Tibial nerve (tissue), 4 donors: ENCODE measurements around the gene TTC21A. TPM values are rescaled to one million over a fixed set of nuclear protein-coding genes. Genes with fewer than 3 reads are reported as not detected.

Experiments
- DNase-seq, 2 donors: peaks; one replicate each; pipeline ENCODE4 v3.0.0-alpha.2; 2019; ENCODE audit warnings: low spot score in 2 of 2
- H3K27ac ChIP-seq, 4 donors: fragments of 200-600 bp; sonication (generic) in 3 of 4; one replicate each; pipeline ENCODE4 v1.5.1; 2017 to 2019; ENCODE audit warnings: mild to moderate bottlenecking in 1 of 4
- H3K27me3 ChIP-seq, 2 donors: fragments of 200-600 bp; sonication (generic) in 1 of 2; one replicate each; pipeline versions ENCODE4 v1.5.1 to v1.6.0; 2017 to 2019
- H3K36me3 ChIP-seq, 3 donors: fragments of 200-600 bp; sonication (generic); one replicate each; pipeline ENCODE4 v1.5.1; 2018 to 2019
- H3K4me1 ChIP-seq, 4 donors: fragments of 200-600 bp; sonication (generic) in 3 of 4; one replicate each; pipeline ENCODE4 v1.5.1; 2017 to 2019
- H3K4me3 ChIP-seq, 4 donors: fragments of 200-600 bp; sonication (generic) in 3 of 4; one replicate each; pipeline ENCODE4 v1.5.1; 2017 to 2019; ENCODE audit warnings: mild to moderate bottlenecking in 1 of 4, moderate library complexity in 1 of 4
- H3K9me3 ChIP-seq, 4 donors: fragments of 200-600 bp; sonication (generic) in 3 of 4; one replicate each; pipeline ENCODE4 v1.5.1; 2017 to 2019
- CTCF ChIP-seq, 5 experiments: fragments of 200-600 bp in 3 of 5; fragments of 450-650 bp in 2 of 5; sonication (generic) in 3 of 5; IDR thresholded peaks; one replicate each; pipeline ENCODE4 v1.5.1; 2016 to 2019; ENCODE audit warnings: antibody characterized with exemption in 5 of 5, mild to moderate bottlenecking in 3 of 5, moderate library complexity in 2 of 5
- EP300 ChIP-seq, 2 donors: sonication (generic); formaldehyde crosslinking; IDR thresholded peaks; one replicate each; pipeline ENCODE4 v1.6.1; 2017; ENCODE audit warnings: antibody characterized with exemption in 2 of 2, mild to moderate bottlenecking in 1 of 2
- POLR2A ChIP-seq, 2 donors: fragments of 450-650 bp; IDR thresholded peaks; one replicate each; pipeline ENCODE4 v1.6.1; 2017; ENCODE audit warnings: antibody characterized with exemption in 2 of 2, mild to moderate bottlenecking in 2 of 2, moderate library complexity in 2 of 2
- WGBS, 2 donors: methylation state at CpG; one replicate each; pipeline ENCODE4 v1.1.5; 2018; 5-methylcytosine and 5-hydroxymethylcytosine counted together
- total RNA-seq, 4 donors: library from RNA; depleted of rRNA; stranded (reverse); fragments of >200 nt; gene quantifications; one replicate each; pipeline ENCODE4 v1.1.0, GENCODE V29; 2016

TTC21A gene
- total RNA-seq, 4 donors from 2014 or later: 11.5 to 21.6 (median 12.8) TPM

- 77 to 79% methylated on average over 1 of the region's 1 CpG for WGBS, 2 donors
- no peak overlapping the region for H3K4me3 ChIP-seq
- H3K27ac ChIP-seq: no peak overlapping the region
- DNase-seq: no peak
- no peak for TF ChIP-seq CTCF (IDR thresholded peaks at IDR 0.05)
- no peak for TF ChIP-seq POLR2A (IDR thresholded peaks at IDR 0.05)
- no peak for TF ChIP-seq EP300 (IDR thresholded peaks at IDR 0.05)
- peaks cover 0 to 49% (median 5%) of the 10 kb centered on the region in 3 donors for H3K36me3 ChIP-seq
- no peaks in the 10 kb centered on the region for H3K27me3 ChIP-seq
- H3K9me3 ChIP-seq: no peaks in the 10 kb centered on the region
- H3K4me1 ChIP-seq: peaks cover 0 to 6% (median 0%) of the 10 kb centered on the region in 4 donors
Measured at GRCh38 chr3:39064646-39065045, 42.8 kb upstream of the TTC21A start.

- peaks cover 0 to 6% (median 0%) of the 10 kb centered on the region in 4 donors for H3K4me1 ChIP-seq
- H3K27me3 ChIP-seq: no peaks in the 10 kb centered on the region
- no peak for DNase-seq
- WGBS, 2 donors: 17 to 24% methylated on average over 1 of the region's 1 CpG
- no peak for TF ChIP-seq POLR2A (IDR thresholded peaks at IDR 0.05)
- TF ChIP-seq CTCF (IDR thresholded peaks at IDR 0.05): peak in 2 of 5 experiments; percentile 8 to 15
- peaks cover 0 to 54% (median 5%) of the 10 kb centered on the region in 3 donors for H3K36me3 ChIP-seq
- H3K9me3 ChIP-seq: no peaks in the 10 kb centered on the region
- H3K27ac ChIP-seq: no peak overlapping the region
- no peak overlapping the region for H3K4me3 ChIP-seq
Measured at GRCh38 chr3:39065197-39065596, 42.3 kb upstream of the TTC21A start.

GRCh38 chr3:39067286-39067685 lies 40.2 kb upstream of the TTC21A start:
- H3K36me3 ChIP-seq: peaks cover 0 to 75% (median 5%) of the 10 kb centered on the region in 3 donors
- H3K27ac ChIP-seq: no peak overlapping the region
- no peak overlapping the region for H3K4me3 ChIP-seq
- TF ChIP-seq EP300 (IDR thresholded peaks at IDR 0.05) (no peak), CTCF (IDR thresholded peaks at IDR 0.05) (no peak), POLR2A (IDR thresholded peaks at IDR 0.05) (no peak)
- H3K9me3 ChIP-seq: no peaks in the 10 kb centered on the region
- H3K27me3 ChIP-seq: no peaks in the 10 kb centered on the region
- peaks cover 0 to 6% (median 0%) of the 10 kb centered on the region in 4 donors for H3K4me1 ChIP-seq
- DNase-seq: no peak
- 49 to 54% methylated on average over 1 of the region's 1 CpG for WGBS, 2 donors

GRCh38 chr3:39068556-39068955 lies 38.9 kb upstream of the TTC21A start:
- Histone ChIP-seq H3K9me3 (no peaks in the 10 kb centered on the region), H3K27me3 (no peaks in the 10 kb centered on the region), H3K4me1 (peaks cover 0 to 6% (median 0%) of the 10 kb centered on the region in 4 donors), H3K36me3 (peaks cover 0 to 87% (median 5%) of the 10 kb centered on the region in 3 donors), H3K27ac (no peak overlapping the region), H3K4me3 (no peak overlapping the region)
- WGBS, 2 donors: 59 to 60% methylated on average over 3 of the region's 3 CpGs
- DNase-seq: no peak
- TF ChIP-seq POLR2A (IDR thresholded peaks at IDR 0.05) (no peak), CTCF (IDR thresholded peaks at IDR 0.05) (no peak), EP300 (IDR thresholded peaks at IDR 0.05) (no peak)

- Histone ChIP-seq H3K4me3 (no peak overlapping the region), H3K36me3 (peaks cover 2 to 96% (median 15%) of the 10 kb centered on the region in 3 donors), H3K27ac (no peak overlapping the region), H3K4me1 (no peaks in the 10 kb centered on the region), H3K9me3 (no peaks in the 10 kb centered on the region), H3K27me3 (no peaks in the 10 kb centered on the region)
- WGBS, 2 donors: 94 to 95% methylated on average over 10 of the region's 10 CpGs
- DNase-seq: no peak
- TF ChIP-seq CTCF (IDR thresholded peaks at IDR 0.05): no peak
- TF ChIP-seq POLR2A (IDR thresholded peaks at IDR 0.05): no peak
- TF ChIP-seq EP300 (IDR thresholded peaks at IDR 0.05): no peak
Measured at GRCh38 chr3:39075910-39076309, 31.6 kb upstream of the TTC21A start.
